Calu3 (cell line): ENCODE results near the gene ENC1. TPM values are rescaled to one million over a fixed set of nuclear protein-coding genes. Genes with fewer than 3 reads are reported as not detected.

Source experiments
- BruUV-seq: library from RNA; stranded (reverse); fragments of 400-500 nt; replicated peaks from 2 replicates; lab custom pipeline; 2021; lab: Mats Ljungman, UMichigan
- CTCF ChIA-PET: fragments of 300-600 bp; sonication (Branson Sonifier 250); formaldehyde crosslinking; loops from one replicate; lab custom pipeline; 2022; ENCODE audit warnings: antibody characterized with exemption; lab: Charles Lee
- DNase-seq: peaks from one replicate; pipeline ENCODE4 v3.0.0; 2022
- H3K27ac Mint-ChIP-seq: one replicate; pipeline ENCODE4 v1.8.0; 2022; ENCODE audit warnings: mixed read lengths; ENCODE audit not compliant: unreplicated experiment
- H3K27me3 Mint-ChIP-seq: one replicate; pipeline ENCODE4 v1.8.0; 2022; ENCODE audit warnings: mixed read lengths; ENCODE audit not compliant: unreplicated experiment
- H3K36me3 Mint-ChIP-seq: one replicate; pipeline ENCODE4 v1.8.0; 2022; ENCODE audit warnings: mild to moderate bottlenecking, moderate library complexity, mixed read lengths; ENCODE audit not compliant: insufficient read depth, unreplicated experiment
- H3K4me1 Mint-ChIP-seq: one replicate; pipeline ENCODE4 v1.8.0; 2022; ENCODE audit warnings: mild to moderate bottlenecking, low read depth, mixed read lengths; ENCODE audit not compliant: unreplicated experiment
- H3K4me3 Mint-ChIP-seq: one replicate; pipeline ENCODE4 v1.8.0; 2022; ENCODE audit warnings: mild to moderate bottlenecking, low read depth, moderate library complexity, mixed read lengths; ENCODE audit not compliant: unreplicated experiment
- H3K9me3 Mint-ChIP-seq: one replicate; pipeline ENCODE4 v1.8.0; 2022; ENCODE audit warnings: low read depth, mixed read lengths; ENCODE audit not compliant: unreplicated experiment
- intact Hi-C: fragments of 100-400 bp; cut with micrococcal nuclease; formaldehyde crosslinking; loops from one replicate; pipeline ENCODE4 v1.10.0; 2022; ENCODE audit not compliant: unreplicated experiment
- total RNA-seq: library from RNA; stranded (reverse); gene quantifications from 2 replicates; pipeline ENCODE4 v1.2.3, GENCODE V29; 2022
- TF ChIP-seq, protein P1 (sequence below): fragments of 200-600 bp; IDR thresholded peaks from one replicate; pipeline ENCODE4 v1.8.0; 2022; ENCODE audit warnings: antibody characterized with exemption; ENCODE audit not compliant: unreplicated experiment

Gene ENC1
- total RNA-seq, 1 experiment from 2014 or later, result 91.6 TPM

DNA sequence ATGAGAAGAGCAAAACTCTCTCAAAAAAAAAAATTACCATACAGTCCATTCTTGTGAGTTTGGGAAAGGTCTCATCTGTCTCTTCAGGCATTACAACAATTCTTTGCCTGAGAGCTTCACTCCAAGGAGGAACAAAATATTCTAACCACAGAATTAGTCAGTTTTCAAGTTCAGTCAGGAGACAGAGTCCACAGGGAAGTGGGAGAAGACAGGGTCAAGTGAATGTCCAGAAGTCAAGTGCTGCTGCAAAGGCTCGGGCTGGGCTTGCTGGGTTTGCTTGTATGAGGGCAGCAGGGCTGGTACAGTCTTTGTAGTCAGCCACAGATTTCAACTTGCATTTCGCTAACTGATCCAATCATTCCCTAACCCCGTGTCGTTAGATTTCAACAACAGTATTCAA is 26.9 kb upstream of the ENC1 start:
- no TSS peak for BruUV-seq
- no peaks in the 10 kb centered on the region for H3K4me1 Mint-ChIP-seq
- no peak overlapping the region for H3K4me3 Mint-ChIP-seq
- no peak overlapping the region for H3K27ac Mint-ChIP-seq
- no peak for DNase-seq
- CTCF ChIA-PET, result no interaction called here
- H3K27me3 Mint-ChIP-seq, result no peaks in the 10 kb centered on the region
- intact Hi-C loops, result no loop called here
- peaks cover 6% of the 10 kb centered on the region for H3K9me3 Mint-ChIP-seq
- TF ChIP-seq, protein P1, sequence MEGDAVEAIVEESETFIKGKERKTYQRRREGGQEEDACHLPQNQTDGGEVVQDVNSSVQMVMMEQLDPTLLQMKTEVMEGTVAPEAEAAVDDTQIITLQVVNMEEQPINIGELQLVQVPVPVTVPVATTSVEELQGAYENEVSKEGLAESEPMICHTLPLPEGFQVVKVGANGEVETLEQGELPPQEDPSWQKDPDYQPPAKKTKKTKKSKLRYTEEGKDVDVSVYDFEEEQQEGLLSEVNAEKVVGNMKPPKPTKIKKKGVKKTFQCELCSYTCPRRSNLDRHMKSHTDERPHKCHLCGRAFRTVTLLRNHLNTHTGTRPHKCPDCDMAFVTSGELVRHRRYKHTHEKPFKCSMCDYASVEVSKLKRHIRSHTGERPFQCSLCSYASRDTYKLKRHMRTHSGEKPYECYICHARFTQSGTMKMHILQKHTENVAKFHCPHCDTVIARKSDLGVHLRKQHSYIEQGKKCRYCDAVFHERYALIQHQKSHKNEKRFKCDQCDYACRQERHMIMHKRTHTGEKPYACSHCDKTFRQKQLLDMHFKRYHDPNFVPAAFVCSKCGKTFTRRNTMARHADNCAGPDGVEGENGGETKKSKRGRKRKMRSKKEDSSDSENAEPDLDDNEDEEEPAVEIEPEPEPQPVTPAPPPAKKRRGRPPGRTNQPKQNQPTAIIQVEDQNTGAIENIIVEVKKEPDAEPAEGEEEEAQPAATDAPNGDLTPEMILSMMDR, result no peak
- H3K36me3 Mint-ChIP-seq, result no peaks in the 10 kb centered on the region

DNA sequence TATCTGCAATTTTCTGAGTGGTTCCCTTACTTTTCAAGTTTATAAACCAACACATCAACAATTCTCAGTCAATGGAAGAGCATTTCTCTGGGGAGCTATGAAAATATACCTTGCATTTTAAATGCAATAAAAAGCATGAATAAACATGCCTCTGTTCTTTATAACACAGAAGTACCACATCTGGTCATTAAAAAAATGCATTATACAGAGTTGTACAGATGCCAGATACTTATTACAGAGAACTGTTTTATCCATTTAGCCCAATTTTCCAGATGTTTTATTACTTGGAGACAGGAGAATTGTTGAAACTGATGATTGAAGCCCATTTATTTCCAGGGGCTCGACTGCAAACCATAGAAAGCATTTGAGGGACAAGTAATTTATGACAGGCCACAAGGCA is 25.3 kb upstream of the ENC1 start:
- H3K27ac Mint-ChIP-seq, result no peak overlapping the region
- H3K27me3 Mint-ChIP-seq, result no peaks in the 10 kb centered on the region
- TF ChIP-seq, protein P1, result no peak
- intact Hi-C loops, result no loop called here
- H3K4me1 Mint-ChIP-seq, result no peaks in the 10 kb centered on the region
- H3K4me3 Mint-ChIP-seq, result no peak overlapping the region
- no peak for DNase-seq
- BruUV-seq, result no TSS peak
- no peaks in the 10 kb centered on the region for H3K36me3 Mint-ChIP-seq
- CTCF ChIA-PET, result no interaction called here
- H3K9me3 Mint-ChIP-seq, result peaks cover 6% of the 10 kb centered on the region

DNA sequence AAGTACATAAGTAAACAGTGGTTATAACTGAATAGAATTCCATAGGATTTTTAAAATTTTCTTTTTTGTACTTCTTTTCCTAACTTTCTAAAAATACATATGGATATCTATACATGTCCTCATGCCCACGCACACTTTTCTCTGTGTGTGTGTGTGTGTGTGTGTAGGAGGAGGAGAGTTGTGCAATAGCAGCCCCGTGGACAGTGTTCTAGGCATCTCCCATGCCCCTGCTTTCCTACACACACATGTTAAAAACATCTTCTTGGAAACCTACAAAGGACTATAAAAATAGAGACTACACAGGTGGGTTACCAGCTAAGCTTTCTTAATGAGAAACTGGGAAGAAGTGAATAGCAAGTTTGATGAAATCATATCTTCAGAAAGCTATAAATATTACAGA is 24.7 kb upstream of the ENC1 start:
- Mint-ChIP-seq H3K27me3 (peaks cover under 1% of the 10 kb centered on the region), H3K4me3 (no peak overlapping the region), H3K9me3 (peaks cover 6% of the 10 kb centered on the region), H3K36me3 (no peaks in the 10 kb centered on the region), H3K4me1 (no peaks in the 10 kb centered on the region), H3K27ac (no peak overlapping the region)
- intact Hi-C loops, result no loop called here
- DNase-seq, result no peak
- CTCF ChIA-PET, result no interaction called here
- BruUV-seq, result no TSS peak
- TF ChIP-seq, protein P1, result no peak

DNA sequence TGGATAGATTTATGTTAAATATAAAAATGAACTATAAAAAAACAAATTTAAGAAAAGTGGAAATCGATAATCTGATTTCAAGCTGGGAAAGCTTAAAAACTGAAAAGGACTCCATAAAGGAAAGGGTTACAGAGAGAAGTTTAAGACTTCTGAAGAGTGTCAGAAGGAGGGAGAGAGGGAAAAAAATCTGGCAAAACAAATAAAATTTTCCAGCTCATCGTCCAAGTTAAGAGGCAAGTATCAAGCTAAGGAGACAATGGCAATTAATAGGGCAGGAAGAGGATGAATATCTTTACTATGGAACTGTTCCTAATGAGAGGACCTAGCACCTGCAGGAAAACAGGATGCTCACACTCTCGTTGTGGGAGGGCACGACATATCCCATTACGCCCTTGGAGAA is 24.0 kb upstream of the ENC1 start:
- no TSS peak for BruUV-seq
- TF ChIP-seq, protein P1, result no peak
- Mint-ChIP-seq H3K27ac (no peak overlapping the region), H3K36me3 (no peaks in the 10 kb centered on the region), H3K9me3 (peaks cover 1% of the 10 kb centered on the region), H3K27me3 (peaks cover 8% of the 10 kb centered on the region), H3K4me3 (no peak overlapping the region), H3K4me1 (no peaks in the 10 kb centered on the region)
- CTCF ChIA-PET, result interaction anchor here (0.7 kb wide), 2 partner anchors 15 to 744 kb away, joined by 5 read pairs; no protein-coding TSS in a partner anchor
- intact Hi-C loops, result no loop called here
- no peak for DNase-seq
